Measurements from ENCODE around the gene TRAPPC14. TPM values are rescaled to one million over a fixed set of nuclear protein-coding genes. Genes with fewer than 3 reads are reported as not detected.

Gene TRAPPC14
- total and polyA plus RNA-seq, 9 of the 15 experiments (the other 6 are each of a cell fraction or from before 2014, with no cell fraction given), result 0.42 to 45.9 (median 18.2) TPM

GRCh38 chr7:100156331-100157068, 2.0 kb downstream of the TRAPPC14 start (continued):
- TF ChIP-seq PRDM10 (IDR thresholded peaks at IDR 0.05; ENCODE audit: partially characterized antibody) (peak; percentile 10), COPS2 (conservative IDR thresholded peaks at IDR 0.05) (no peak), NR2C1 (IDR thresholded peaks at IDR 0.05) (no peak), NR2C1 (tag; IDR thresholded peaks at IDR 0.05) (no peak), ZNF174 (CRISPR knock-in tag; IDR thresholded peaks at IDR 0.05) (no peak), GTF2E2 (tag; IDR thresholded peaks at IDR 0.05) (no peak)
